Measurements from ENCODE around the gene PEX26.

PEX26 gene

GRCh38 chr22:18057568-18058209 is 20.1 kb upstream of the PEX26 start:
- Histone ChIP-seq H4K20me1 (ENCODE audit: insufficient read depth, low read length) (no peaks in the 10 kb centered on the region; the same call in 1 of the 2 replicates), H3K79me2 (ENCODE audit: insufficient read depth, low read length) (no peaks in the 10 kb centered on the region), H3K9me3 (ENCODE audit: insufficient read depth, low read length, severe bottlenecking) (no peaks in the 10 kb centered on the region), H3K27me3 (ENCODE audit: insufficient read depth, low read length, poor library complexity) (no peaks in the 10 kb centered on the region), H3K9ac (ENCODE audit: low read depth, low read length) (no peak overlapping the region), H3K27ac (ENCODE audit: low read length) (no peak overlapping the region), H3K4me3 (ENCODE audit: low read depth in 1 of 2, low read length in 2 of 2) (no peak overlapping the region), H3K36me3 (ENCODE audit: insufficient read depth, low read length) (no peaks in the 10 kb centered on the region), H3K4me1 (ENCODE audit: insufficient read depth, low read length) (no peaks in the 10 kb centered on the region), H3K4me2 (ENCODE audit: insufficient read depth, low read length) (no peak overlapping the region), H2AFZ (ENCODE audit: low read depth, low read length) (no peak overlapping the region)
- no peak for ATAC-seq (ENCODE audit: insufficient read depth, low read depth)
- TF ChIP-seq EZH2 (IDR thresholded peaks at IDR 0.05; ENCODE audit: borderline replicate concordance, low read depth, low read length, severe bottlenecking): no peak
- TF ChIP-seq CTCF (IDR thresholded peaks at IDR 0.05; ENCODE audit: borderline replicate concordance, extremely low read depth, low read length, poor library complexity, severe bottlenecking): no peak
- no peak for DNase-seq

- DNase-seq (no peak), ATAC-seq (ENCODE audit: insufficient read depth, low read depth) (no peak)
- H3K79me2 ChIP-seq (ENCODE audit: insufficient read depth, low read length): no peaks in the 10 kb centered on the region
- H3K4me2 ChIP-seq (ENCODE audit: insufficient read depth, low read length): no peak overlapping the region
- no peak overlapping the region for H3K4me3 ChIP-seq (ENCODE audit: low read depth in 1 of 2, low read length in 2 of 2)
- no peaks in the 10 kb centered on the region for H3K27me3 ChIP-seq (ENCODE audit: insufficient read depth, low read length, poor library complexity)
- no peaks in the 10 kb centered on the region for H3K9me3 ChIP-seq (ENCODE audit: insufficient read depth, low read length, severe bottlenecking)
- no peaks in the 10 kb centered on the region for H3K36me3 ChIP-seq (ENCODE audit: insufficient read depth, low read length)
- TF ChIP-seq CTCF (IDR thresholded peaks at IDR 0.05; ENCODE audit: borderline replicate concordance, extremely low read depth, low read length, poor library complexity, severe bottlenecking) (no peak), EZH2 (IDR thresholded peaks at IDR 0.05; ENCODE audit: borderline replicate concordance, low read depth, low read length, severe bottlenecking) (no peak)
- H3K4me1 ChIP-seq (ENCODE audit: insufficient read depth, low read length): no peaks in the 10 kb centered on the region
- no peaks in the 10 kb centered on the region; the same call in 1 of the 2 replicates for H4K20me1 ChIP-seq (ENCODE audit: insufficient read depth, low read length)
- H3K9ac ChIP-seq (ENCODE audit: low read depth, low read length): no peak overlapping the region
- H2AFZ ChIP-seq (ENCODE audit: low read depth, low read length): no peak overlapping the region
- H3K27ac ChIP-seq (ENCODE audit: low read length): no peak overlapping the region
These were observed 19.3 kb upstream of the PEX26 start for GRCh38 chr22:18058371-18059093.

- TF ChIP-seq CTCF (IDR thresholded peaks at IDR 0.05; ENCODE audit: borderline replicate concordance, extremely low read depth, low read length, poor library complexity, severe bottlenecking): no peak
- no peak for TF ChIP-seq EZH2 (IDR thresholded peaks at IDR 0.05; ENCODE audit: borderline replicate concordance, low read depth, low read length, severe bottlenecking)
These were observed 18.7 kb upstream of the PEX26 start for GRCh38 chr22:18059094-18059417.

More at GRCh38 chr22:18059094-18059417, 18.7 kb upstream of the PEX26 start:
- Histone ChIP-seq H3K36me3 (ENCODE audit: insufficient read depth, low read length) (no peaks in the 10 kb centered on the region), H3K27me3 (ENCODE audit: insufficient read depth, low read length, poor library complexity) (no peaks in the 10 kb centered on the region), H3K9me3 (ENCODE audit: insufficient read depth, low read length, severe bottlenecking) (no peaks in the 10 kb centered on the region), H3K4me1 (ENCODE audit: insufficient read depth, low read length) (no peaks in the 10 kb centered on the region), H3K79me2 (ENCODE audit: insufficient read depth, low read length) (no peaks in the 10 kb centered on the region), H4K20me1 (ENCODE audit: insufficient read depth, low read length) (no peaks in the 10 kb centered on the region; the same call in 1 of the 2 replicates), H3K4me2 (ENCODE audit: insufficient read depth, low read length) (no peak overlapping the region), H3K27ac (ENCODE audit: low read length) (no peak overlapping the region), H3K9ac (ENCODE audit: low read depth, low read length) (no peak overlapping the region), H3K4me3 (ENCODE audit: low read depth in 1 of 2, low read length in 2 of 2) (no peak overlapping the region), H2AFZ (ENCODE audit: low read depth, low read length) (no peak overlapping the region)
- ATAC-seq (ENCODE audit: insufficient read depth, low read depth) (no peak), DNase-seq (no peak)

Measured in DND-41 (cell line).